Loucy (cell line): Measurements from ENCODE around the gene LHFPL3.
A peak's percentile ranks its signal among the peaks of the same experiment; 100 is the strongest.
"Not testable (repeated sequence)": the region's sequence is repeated elsewhere in the genome, so short reads cannot be mapped to it uniquely, and the experiment has no call there.

Experiments
- H2AFZ ChIP-seq: fragments of 200-600 bp; sonication (generic); 2 replicates; pipeline ENCODE4 v1.6.0; 2016; ENCODE audit warnings: antibody characterized with exemption, mild to moderate bottlenecking, low read length, moderate library complexity
- H3F3A ChIP-seq: fragments of 200-600 bp; 2 replicates; pipeline ENCODE4 v1.6.0; 2016; ENCODE audit warnings: antibody characterized with exemption, low read depth, mild to moderate bottlenecking
- H3K27me3 ChIP-seq: fragments of 200-600 bp; sonication (generic); 2 replicates; pipeline ENCODE4 v1.6.1; 2014; ENCODE audit warnings: low read length, mild to moderate bottlenecking; ENCODE audit not compliant: insufficient read depth, poor library complexity, severe bottlenecking
- H3K36me3 ChIP-seq: fragments of 200-600 bp; sonication (generic); 2 replicates; pipeline ENCODE4 v1.6.1; 2016; ENCODE audit warnings: low read length; ENCODE audit not compliant: insufficient read depth
- H3K4me1 ChIP-seq: fragments of 200-600 bp; sonication (generic); 2 replicates; pipeline ENCODE4 v1.5.1; 2014; ENCODE audit warnings: low read length, mild to moderate bottlenecking; ENCODE audit not compliant: insufficient read depth, poor library complexity, severe bottlenecking
- H3K4me2 ChIP-seq: fragments of 200-600 bp; sonication (generic); 2 replicates; pipeline ENCODE4 v1.6.0; 2014; ENCODE audit warnings: antibody characterized with exemption, low read length, low read depth, mild to moderate bottlenecking; ENCODE audit not compliant: poor library complexity, severe bottlenecking
- H3K4me3 ChIP-seq: fragments of 200-600 bp; sonication (generic); 2 replicates; pipeline ENCODE4 v1.5.1; 2014; ENCODE audit warnings: low read length, mild to moderate bottlenecking, mixed read lengths; ENCODE audit not compliant: poor library complexity, severe bottlenecking
- H3K79me2 ChIP-seq: fragments of 200-600 bp; sonication (generic); 2 replicates; pipeline ENCODE4 v1.6.1; 2014; ENCODE audit warnings: low read length; ENCODE audit not compliant: insufficient read depth
- H3K9ac ChIP-seq: fragments of 200-600 bp; sonication (generic); 2 replicates; pipeline ENCODE4 v1.6.0; 2014; ENCODE audit warnings: mild to moderate bottlenecking, low read depth, low read length, moderate library complexity; ENCODE audit not compliant: poor library complexity, severe bottlenecking
- H3K9me2 ChIP-seq: fragments of 200-600 bp; sonication (generic); replicated peaks from 2 replicates; pipeline ENCODE4 v1.6.1; 2016; ENCODE audit warnings: low read depth, low read length, mixed read lengths
- H3K9me3 ChIP-seq: fragments of 200-600 bp; sonication (generic); 2 replicates; pipeline ENCODE4 v1.6.1; 2014; ENCODE audit warnings: mild to moderate bottlenecking, antibody characterized with exemption, low read length, low read depth; ENCODE audit not compliant: insufficient read depth
- H4K20me1 ChIP-seq: fragments of 200-600 bp; sonication (generic); 2 replicates; pipeline ENCODE4 v1.6.0; 2014; ENCODE audit warnings: antibody characterized with exemption, low read length, mild to moderate bottlenecking; ENCODE audit not compliant: insufficient read depth, poor library complexity, severe bottlenecking
- EZH2phosphoT487 ChIP-seq: fragments of 200-600 bp; IDR thresholded peaks from 2 replicates; pipeline ENCODE4 v1.6.1; 2018; ENCODE audit warnings: antibody characterized with exemption, mild to moderate bottlenecking, moderate library complexity, borderline replicate concordance
- TF ChIP-seq, protein P1 (sequence below): fragments of 200-600 bp; sonication (generic); conservative IDR thresholded peaks from 2 replicates; pipeline ENCODE4 v1.5.1; 2014; ENCODE audit warnings: mild to moderate bottlenecking, antibody characterized with exemption, low read length

Gene LHFPL3

DNA sequence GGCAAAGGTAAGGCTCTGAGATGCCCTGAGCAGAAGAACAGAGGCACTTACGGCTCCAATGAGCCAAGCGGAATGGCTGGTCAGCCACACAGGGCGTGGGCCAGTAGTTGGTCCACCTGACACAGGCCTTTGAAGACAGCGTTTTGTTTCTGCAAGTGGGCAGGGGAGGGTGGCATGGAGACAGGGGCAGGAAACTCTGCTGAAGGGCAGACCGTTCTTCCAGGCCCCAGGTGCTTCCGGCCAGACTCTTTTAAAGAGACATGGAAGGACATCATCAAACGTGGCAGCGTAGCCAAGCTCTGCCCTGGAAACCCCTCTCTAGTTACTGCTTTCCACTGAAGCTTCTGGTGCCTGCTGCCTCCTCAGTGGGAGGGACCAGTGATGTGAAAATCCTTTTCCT is 608.1 kb downstream of the LHFPL3 start:
- Histone ChIP-seq H3F3A (no peaks in the 10 kb centered on the region; the same call in 1 of the 2 replicates), H4K20me1 (no peaks in the 10 kb centered on the region), H3K4me1 (peaks cover 1% of the 10 kb centered on the region), H3K27me3 (no peaks in the 10 kb centered on the region), H3K36me3 (no peaks in the 10 kb centered on the region), H3K4me3 (no peak overlapping the region), H3K9me2 (no peaks in the 10 kb centered on the region), H3K79me2 (no peaks in the 10 kb centered on the region), H3K4me2 (no peak overlapping the region), H2AFZ (no peak overlapping the region), H3K9ac (no peak overlapping the region), H3K9me3 (no peaks in the 10 kb centered on the region)
- TF ChIP-seq, protein P1, sequence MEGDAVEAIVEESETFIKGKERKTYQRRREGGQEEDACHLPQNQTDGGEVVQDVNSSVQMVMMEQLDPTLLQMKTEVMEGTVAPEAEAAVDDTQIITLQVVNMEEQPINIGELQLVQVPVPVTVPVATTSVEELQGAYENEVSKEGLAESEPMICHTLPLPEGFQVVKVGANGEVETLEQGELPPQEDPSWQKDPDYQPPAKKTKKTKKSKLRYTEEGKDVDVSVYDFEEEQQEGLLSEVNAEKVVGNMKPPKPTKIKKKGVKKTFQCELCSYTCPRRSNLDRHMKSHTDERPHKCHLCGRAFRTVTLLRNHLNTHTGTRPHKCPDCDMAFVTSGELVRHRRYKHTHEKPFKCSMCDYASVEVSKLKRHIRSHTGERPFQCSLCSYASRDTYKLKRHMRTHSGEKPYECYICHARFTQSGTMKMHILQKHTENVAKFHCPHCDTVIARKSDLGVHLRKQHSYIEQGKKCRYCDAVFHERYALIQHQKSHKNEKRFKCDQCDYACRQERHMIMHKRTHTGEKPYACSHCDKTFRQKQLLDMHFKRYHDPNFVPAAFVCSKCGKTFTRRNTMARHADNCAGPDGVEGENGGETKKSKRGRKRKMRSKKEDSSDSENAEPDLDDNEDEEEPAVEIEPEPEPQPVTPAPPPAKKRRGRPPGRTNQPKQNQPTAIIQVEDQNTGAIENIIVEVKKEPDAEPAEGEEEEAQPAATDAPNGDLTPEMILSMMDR: no peak
- no peak for TF ChIP-seq EZH2phosphoT487

DNA sequence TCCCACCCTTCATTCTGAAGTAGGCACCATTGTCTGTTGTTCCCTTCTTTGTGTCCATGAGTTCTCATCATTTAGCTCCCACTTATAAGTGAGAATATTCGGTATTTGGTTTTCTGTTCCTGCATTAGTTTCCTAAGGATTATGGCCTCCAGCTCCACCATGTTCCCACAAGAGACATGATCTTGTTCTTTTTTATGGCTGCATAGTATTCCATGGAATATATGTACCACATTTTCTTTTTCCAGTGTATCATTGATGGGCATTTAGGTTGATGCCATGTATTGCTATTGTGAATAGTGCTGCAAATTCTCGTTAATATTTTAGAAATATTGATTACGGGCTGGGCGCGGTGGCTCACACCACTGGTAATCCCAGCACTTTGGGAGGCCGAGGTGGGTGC is 609.1 kb downstream of the LHFPL3 start:
- H3K9me3 ChIP-seq: not testable (repeated sequence)

DNA sequence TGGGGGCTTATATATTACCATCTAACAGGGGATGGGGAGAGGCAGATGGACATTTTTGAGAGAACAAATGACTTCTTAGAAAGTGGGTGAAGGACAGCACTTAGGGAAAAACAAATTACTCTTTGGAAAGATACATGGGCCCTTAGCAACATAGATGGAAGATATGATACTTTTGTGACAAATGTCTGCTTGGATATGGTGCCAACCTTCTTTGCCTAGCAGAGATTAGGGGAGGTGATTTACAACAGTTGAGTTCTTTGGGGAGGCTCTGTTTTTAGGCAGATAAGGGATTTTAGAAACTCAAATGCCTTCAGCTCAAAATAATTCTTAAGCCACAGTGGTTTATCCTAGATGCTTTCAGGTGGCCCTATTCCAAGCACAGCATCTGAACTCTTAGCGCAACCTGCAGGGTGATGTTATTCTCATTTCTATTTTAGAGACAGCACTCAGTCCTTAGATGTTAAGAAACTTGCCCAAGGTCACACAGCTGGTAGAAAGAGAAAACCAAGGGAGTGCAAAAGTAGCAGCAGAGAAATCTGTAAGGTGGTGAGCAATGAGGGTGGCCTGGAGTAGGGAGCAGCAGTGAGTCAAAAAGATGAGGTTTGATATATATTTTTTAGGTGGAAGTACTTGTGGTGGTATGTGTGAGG is 610.5 kb downstream of the LHFPL3 start:
- Histone ChIP-seq H3K9me3 (no peaks in the 10 kb centered on the region), H3K9me2 (no peaks in the 10 kb centered on the region), H3K36me3 (no peaks in the 10 kb centered on the region), H2AFZ (no peak overlapping the region), H3K4me1 (peaks cover 21% of the 10 kb centered on the region), H3K4me3 (no peak overlapping the region), H3K79me2 (0 out of 2 replicates have a peak, but pooled peaks cover 5% of the 10 kb centered on the region), H3K4me2 (no peak overlapping the region), H3K9ac (no peak overlapping the region), H3F3A (no peaks in the 10 kb centered on the region; the same call in 1 of the 2 replicates), H4K20me1 (no peaks in the 10 kb centered on the region), H3K27me3 (no peaks in the 10 kb centered on the region)
- TF ChIP-seq EZH2phosphoT487: no peak
- TF ChIP-seq, protein P1: no peak

More for the DNA sequence above, 609.1 kb downstream of the LHFPL3 start:
- H3K27me3 ChIP-seq, H3F3A ChIP-seq, H3K9ac ChIP-seq, H2AFZ ChIP-seq, H3K9me2 ChIP-seq, H3K4me2 ChIP-seq, H3K4me3 ChIP-seq, H3K79me2 ChIP-seq, H3K36me3 ChIP-seq, H4K20me1 ChIP-seq, H3K4me1 ChIP-seq: not testable (repeated sequence)

DNA sequence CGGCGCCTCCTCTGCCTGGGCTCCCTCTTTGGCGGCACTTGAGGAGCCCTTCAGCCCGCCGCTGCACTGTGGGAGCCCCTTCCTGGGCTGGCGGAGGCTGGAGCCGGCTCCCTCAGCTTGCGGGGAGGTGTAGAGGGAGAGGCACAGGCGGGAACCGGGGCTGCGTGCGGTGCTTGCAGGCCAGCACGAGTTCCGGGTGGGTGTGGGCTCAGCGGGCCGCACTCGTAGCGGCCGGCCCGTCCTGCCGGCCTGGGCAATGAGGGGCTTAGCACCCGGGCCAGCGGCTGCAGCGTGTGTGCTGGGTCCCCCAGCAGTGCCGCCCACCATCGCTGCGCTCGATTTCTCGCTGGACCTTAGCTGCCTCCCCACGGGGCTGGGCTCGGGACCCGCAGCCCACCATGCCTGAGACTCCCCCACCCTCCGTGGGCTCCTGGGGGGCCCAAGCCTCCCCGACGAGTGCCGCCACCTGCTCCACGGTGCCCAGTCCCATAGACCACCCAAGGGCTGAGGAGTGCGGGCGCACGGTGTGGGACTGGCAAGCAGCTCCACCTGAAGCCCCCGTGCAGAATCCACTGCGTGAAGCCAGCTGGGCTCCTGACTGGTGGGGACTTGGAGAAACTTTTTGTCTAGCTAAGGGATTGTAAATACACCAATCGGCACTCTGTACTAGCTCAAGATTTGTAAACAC is 611.8 kb downstream of the LHFPL3 start:
- Histone ChIP-seq H3K27me3 (no peaks in the 10 kb centered on the region), H3K4me1 (peaks cover 31% of the 10 kb centered on the region), H2AFZ (no peak overlapping the region), H4K20me1 (no peaks in the 10 kb centered on the region), H3K79me2 (0 out of 2 replicates have a peak, but pooled peaks cover 5% of the 10 kb centered on the region), H3F3A (peaks cover 7% of the 10 kb centered on the region; the same call in 1 of the 2 replicates), H3K9me3 (no peaks in the 10 kb centered on the region), H3K4me3 (peak overlapping the region; percentile 77), H3K9me2 (no peaks in the 10 kb centered on the region), H3K36me3 (no peaks in the 10 kb centered on the region), H3K9ac (no peak overlapping the region), H3K4me2 (no peak overlapping the region)
- TF ChIP-seq, protein P1: no peak
- TF ChIP-seq EZH2phosphoT487: no peak
